NCI-H2107 (cell line): ENCODE data around the gene RASGRP1.

Source experiments
- DNase-seq: peaks from one replicate; lab custom pipeline; 2025; lab: John Stamatoyannopoulos, UW

The RASGRP1 gene

GRCh38 chr15:38458646-38459045 is 106.0 kb downstream of the RASGRP1 start:
- DNase-seq = no peak

- no peak for DNase-seq
These were observed 109.5 kb downstream of the RASGRP1 start for GRCh38 chr15:38455092-38455491.

GRCh38 chr15:38454696-38455090 is 109.9 kb downstream of the RASGRP1 start:
- no peak for DNase-seq

- DNase-seq = peak; percentile 21
These were observed 110.5 kb downstream of the RASGRP1 start, which contains the start of gene FAM98B for GRCh38 chr15:38453971-38454695. Gene FAM98B (plus strand): TSS chr15:38454127. CDS start chr15:38454162, 35 bp downstream.

- no peak for DNase-seq
These were observed 123.5 kb downstream of the RASGRP1 start for GRCh38 chr15:38441130-38441519.

- DNase-seq = peak; percentile 5
These were observed 124.1 kb downstream of the RASGRP1 start for GRCh38 chr15:38440353-38441129.
